ENCODE data around the gene IFT172.

- no peak for TF ChIP-seq CTCF (IDR thresholded peaks at IDR 0.05)
- peak; percentile 48 to 81 (median 77) for TF ChIP-seq POLR2A (IDR thresholded peaks at IDR 0.05)
Measured at GRCh38 chr2:27494284-27494943, 4.9 kb upstream of the IFT172 start.

All from body of pancreas (tissue), 4 donors.